Measurements from ENCODE around the gene ST6GALNAC1.
"Not testable (repeated sequence)": the region's sequence is repeated elsewhere in the genome, so short reads cannot be mapped to it uniquely, and the experiment has no call there.

Gene ST6GALNAC1

GRCh38 chr17:76645481-76645880 lies 1.9 kb upstream of the ST6GALNAC1 start:
- no peak overlapping the region for H3K4me3 ChIP-seq (ENCODE audit: low read depth, low read length)

- H3K4me3 ChIP-seq (ENCODE audit: low read depth, low read length) = no peak overlapping the region
These were observed 1.4 kb upstream of the ST6GALNAC1 start for GRCh38 chr17:76644995-76645394.

GRCh38 chr17:76642994-76643393 lies 563 bp downstream of the ST6GALNAC1 start:
- no peak overlapping the region for H3K4me3 ChIP-seq (ENCODE audit: low read depth, low read length)

GRCh38 chr17:76642032-76642561 lies 1.5 kb downstream of the ST6GALNAC1 start:
- H3K4me3 ChIP-seq (ENCODE audit: low read depth, low read length) = no peak overlapping the region

- no peak overlapping the region for H3K4me3 ChIP-seq (ENCODE audit: low read depth, low read length)
These were observed 2.1 kb downstream of the ST6GALNAC1 start for GRCh38 chr17:76641501-76641900.

GRCh38 chr17:76640550-76641380 lies 2.8 kb downstream of the ST6GALNAC1 start:
- H3K4me3 ChIP-seq (ENCODE audit: low read depth, low read length) = no peak overlapping the region

GRCh38 chr17:76638263-76638662 lies 5.3 kb downstream of the ST6GALNAC1 start:
- H3K4me3 ChIP-seq (ENCODE audit: low read depth, low read length) = no peak overlapping the region

GRCh38 chr17:76636486-76637206 lies 6.9 kb downstream of the ST6GALNAC1 start:
- H3K4me3 ChIP-seq (ENCODE audit: low read depth, low read length) = not testable (repeated sequence)

GRCh38 chr17:76635659-76636360 lies 7.7 kb downstream of the ST6GALNAC1 start:
- H3K4me3 ChIP-seq (ENCODE audit: low read depth, low read length) = no peak overlapping the region

GRCh38 chr17:76635039-76635438 lies 8.5 kb downstream of the ST6GALNAC1 start:
- no peak overlapping the region for H3K4me3 ChIP-seq (ENCODE audit: low read depth, low read length)

- H3K4me3 ChIP-seq (ENCODE audit: low read depth, low read length) = no peak overlapping the region
These were observed 9.8 kb downstream of the ST6GALNAC1 start for GRCh38 chr17:76633628-76634328.

GRCh38 chr17:76631821-76632565 lies 11.6 kb downstream of the ST6GALNAC1 start:
- no peak overlapping the region for H3K4me3 ChIP-seq (ENCODE audit: low read depth, low read length)

GRCh38 chr17:76630151-76630550 lies 13.4 kb downstream of the ST6GALNAC1 start:
- H3K4me3 ChIP-seq (ENCODE audit: low read depth, low read length) = no peak overlapping the region

GRCh38 chr17:76627510-76627909 lies 16.0 kb downstream of the ST6GALNAC1 start:
- H3K4me3 ChIP-seq (ENCODE audit: low read depth, low read length) = no peak overlapping the region

- H3K4me3 ChIP-seq (ENCODE audit: low read depth, low read length) = no peak overlapping the region
These were observed 17.1 kb downstream of the ST6GALNAC1 start for GRCh38 chr17:76626442-76626841.

GRCh38 chr17:76625496-76625895 lies 18.1 kb downstream of the ST6GALNAC1 start:
- no peak overlapping the region for H3K4me3 ChIP-seq (ENCODE audit: low read depth, low read length)

- H3K4me3 ChIP-seq (ENCODE audit: low read depth, low read length) = no peak overlapping the region
These were observed 20.0 kb downstream of the ST6GALNAC1 start for GRCh38 chr17:76623271-76624146.

- no peak overlapping the region for H3K4me3 ChIP-seq (ENCODE audit: low read depth, low read length)
These were observed 25.7 kb downstream of the ST6GALNAC1 start for GRCh38 chr17:76617838-76618237.
